GM12891 (cell line): ENCODE measurements around the gene LRRC49.

Source experiments
- POLR2A ChIP-seq: IDR thresholded peaks from 2 replicates; pipeline ENCODE4 v1.6.1; 2011; ENCODE audit warnings: low read depth, low read length, control low read depth
- POLR2AphosphoS5 ChIP-seq: IDR thresholded peaks from 2 replicates; pipeline ENCODE4 v1.6.1; 2011; ENCODE audit warnings: low read depth, low read length, control low read depth
- TAF1 ChIP-seq: IDR thresholded peaks from 2 replicates; pipeline ENCODE4 v1.6.1; 2011; ENCODE audit warnings: low read depth, low read length, control low read depth

DNA sequence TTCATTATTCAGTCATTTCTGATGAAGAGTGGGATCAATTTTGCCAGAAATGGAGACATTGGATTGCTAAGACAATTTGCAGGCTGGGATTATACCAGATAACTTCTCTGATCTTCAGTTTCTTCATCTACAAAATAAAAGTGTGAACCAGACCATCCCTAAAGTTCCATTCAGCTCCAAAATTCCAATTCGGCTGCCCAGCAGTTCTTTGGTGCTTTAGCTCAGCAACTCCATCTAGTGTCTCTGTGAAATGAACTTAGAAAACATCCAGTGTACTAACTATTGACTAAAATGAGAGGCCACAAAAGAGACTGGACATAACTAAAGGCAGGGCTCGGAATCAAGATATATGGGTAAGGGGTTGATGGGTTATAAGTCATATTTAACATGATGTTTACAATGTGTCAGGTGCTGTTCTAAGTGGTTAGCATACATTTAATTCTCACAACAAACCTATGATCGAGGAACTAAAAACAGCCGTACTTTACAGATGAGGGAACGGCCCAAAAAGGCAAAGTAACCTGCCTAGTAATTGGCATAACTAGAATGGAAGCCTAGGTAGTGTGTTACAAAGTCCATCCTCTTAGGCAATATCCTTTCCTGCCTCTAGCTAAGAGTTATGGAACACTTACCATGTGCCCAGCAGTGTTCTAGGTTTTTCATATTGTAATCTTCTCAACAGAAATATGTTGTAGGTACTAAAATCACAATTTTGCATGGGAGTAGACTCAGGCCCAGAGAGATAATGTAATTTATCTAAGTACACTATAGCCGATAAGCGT is 17.4 kb upstream of the LRRC49 start:
- TF ChIP-seq POLR2A (no peak), POLR2AphosphoS5 (no peak), TAF1 (no peak)
